H1 (cell line): ENCODE results near the gene CTNND2.

Experiments
- CHD2 ChIP-seq: IDR thresholded peaks from 2 replicates; pipeline ENCODE4 v1.6.1; 2012; ENCODE audit warnings: low read length, improper control_type of control experiment
- CTCF ChIP-seq, 3 experiments: IDR thresholded peaks; 1 replicate in 2 of 3; 2 replicates in 1 of 3; pipeline versions ENCODE4 v1.5.1 to v1.6.1; 2011; ENCODE audit warnings: low read length in 3 of 3, mild to moderate bottlenecking in 3 of 3, inconsistent platforms in 2 of 3, low read depth in 1 of 3, moderate library complexity in 1 of 3; ENCODE audit not compliant: insufficient read depth in 1 of 3; ENCODE audit errors: control extremely low read depth in 1 of 3
- EGR1 ChIP-seq: IDR thresholded peaks from 2 replicates; pipeline ENCODE4 v1.6.1; 2011; ENCODE audit warnings: low read depth, low read length, borderline replicate concordance
- EZH2 ChIP-seq: fragments of 200-600 bp; sonication (generic); IDR thresholded peaks from 2 replicates; pipeline ENCODE4 v1.7.1; 2012; ENCODE audit warnings: low read depth, mild to moderate bottlenecking, moderate library complexity, low read length, inconsistent platforms; ENCODE audit not compliant: severe bottlenecking
- HDAC6 ChIP-seq: IDR thresholded peaks from one replicate; pipeline ENCODE4 v1.7.1; 2012; ENCODE audit warnings: low read depth, mild to moderate bottlenecking, inconsistent platforms, low read length, moderate library complexity
- MAX ChIP-seq: IDR thresholded peaks from 2 replicates; pipeline ENCODE4 v1.6.1; 2012; ENCODE audit warnings: inconsistent platforms
- POLR2AphosphoS5 ChIP-seq: IDR thresholded peaks from 2 replicates; pipeline ENCODE4 v1.6.1; 2011; ENCODE audit warnings: low read depth, low read length
- RAD21 ChIP-seq, 2 experiments: IDR thresholded peaks in 1 of 2; conservative IDR thresholded peaks in 1 of 2; 2 replicates each; pipeline ENCODE4 v1.6.1; 2011; ENCODE audit warnings: low read depth in 2 of 2, low read length in 2 of 2, improper control_type of control experiment in 1 of 2, inconsistent platforms in 1 of 2, mild to moderate bottlenecking in 1 of 2, moderate library complexity in 1 of 2
- RFX5 ChIP-seq: IDR thresholded peaks from 2 replicates; pipeline ENCODE4 v1.6.1; 2011; ENCODE audit warnings: low read depth, low read length, improper control_type of control experiment, borderline replicate concordance
- TCF12 ChIP-seq: IDR thresholded peaks from 2 replicates; pipeline ENCODE4 v1.6.1; 2011; ENCODE audit warnings: low read depth, mild to moderate bottlenecking, low read length

- TF ChIP-seq EGR1 (no peak), EZH2 (no peak), CTCF (IDR thresholded peaks at IDR 0.05; ENCODE audit: control extremely low read depth in 1 of 3, insufficient read depth in 1 of 3, low read depth in 1 of 3, low read length in 3 of 3) (no peak), HDAC6 (no peak), RAD21 (IDR thresholded peaks at IDR 0.05 in 1 of 2, conservative IDR thresholded peaks at IDR 0.05 in 1 of 2; ENCODE audit: low read depth in 2 of 2, low read length in 2 of 2) (no peak), POLR2AphosphoS5 (no peak), MAX (no peak), CHD2 (no peak), TCF12 (no peak), RFX5 (no peak)
These were observed 903.5 kb downstream of the CTNND2 start for GRCh38 chr5:11000515-11001353.
